Measurements from ENCODE around the gene ARID3A.

ARID3A gene

GRCh38 chr19:990119-990571 lies 64.3 kb downstream of the ARID3A start:
- no peak for DNase-seq (ENCODE audit: low read depth)
- no peak overlapping the region for H3K4me3 ChIP-seq (ENCODE audit: control insufficient read depth, low read depth, low read length)
- TF ChIP-seq CTCF (IDR thresholded peaks at IDR 0.05; ENCODE audit: control insufficient read depth, insufficient read depth, low read depth, low read length, missing control alignments), result no peak

DNA sequence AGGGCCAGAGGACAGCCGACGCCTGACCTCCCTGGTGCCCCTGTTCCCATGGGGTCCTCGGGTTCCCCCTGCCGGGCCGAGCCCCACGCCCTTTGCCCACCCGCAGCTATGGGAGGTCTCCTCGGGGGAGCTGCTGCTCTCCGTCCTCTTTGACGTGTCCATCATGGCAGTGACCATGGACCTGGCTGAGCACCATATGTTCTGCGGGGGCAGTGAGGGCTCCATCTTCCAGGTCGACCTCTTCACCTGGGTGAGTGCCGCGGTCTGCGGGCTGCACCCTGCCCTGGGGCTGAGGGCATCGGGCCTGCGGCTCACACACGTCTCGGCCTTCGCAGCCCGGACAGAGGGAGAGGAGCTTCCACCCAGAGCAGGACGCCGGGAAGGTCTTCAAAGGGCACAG lies 64.9 kb downstream of the ARID3A start:
- no peak overlapping the region for H3K4me3 ChIP-seq (ENCODE audit: control insufficient read depth, low read depth, low read length)
- TF ChIP-seq CTCF (IDR thresholded peaks at IDR 0.05; ENCODE audit: control insufficient read depth, insufficient read depth, low read depth, low read length, missing control alignments), result no peak
- DNase-seq (ENCODE audit: low read depth), result no peak

DNA sequence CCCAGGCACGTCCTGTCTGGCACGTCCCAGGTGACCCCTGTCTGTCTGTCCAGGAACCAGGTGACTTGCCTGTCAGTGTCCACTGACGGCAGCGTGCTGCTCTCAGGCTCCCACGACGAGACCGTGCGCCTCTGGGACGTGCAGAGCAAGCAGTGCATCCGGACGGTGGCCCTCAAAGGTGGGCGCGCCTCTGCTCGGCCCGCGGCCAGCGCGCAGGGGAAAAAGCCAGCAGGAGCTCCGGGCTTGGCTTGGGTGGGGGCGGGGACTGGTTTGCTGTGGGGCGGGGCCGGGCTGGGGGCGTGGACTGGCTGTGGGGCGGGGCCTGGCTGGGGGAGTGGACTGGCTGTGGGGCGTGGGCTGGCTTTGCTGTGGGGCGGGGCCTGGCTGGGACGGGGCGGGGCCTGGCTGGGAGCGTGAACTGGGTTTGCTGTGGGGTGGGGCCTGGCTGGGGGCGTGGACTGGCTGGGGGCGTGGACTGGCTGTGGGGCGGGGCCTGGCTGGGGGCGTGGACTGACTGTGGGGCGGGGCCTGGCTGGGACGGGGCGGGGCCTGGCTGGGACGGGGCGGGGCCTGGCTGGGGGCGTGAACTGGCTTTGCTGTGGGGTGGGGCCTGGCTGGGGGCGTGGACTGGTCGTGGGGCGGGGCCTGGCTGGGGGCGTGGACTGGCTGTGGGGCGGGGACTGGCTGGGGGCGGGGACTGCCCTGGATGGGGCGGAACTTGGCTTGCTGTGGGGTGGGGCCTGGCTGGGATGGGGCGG lies 65.5 kb downstream of the ARID3A start:
- DNase-seq (ENCODE audit: low read depth), result no peak
- no peak overlapping the region for H3K4me3 ChIP-seq (ENCODE audit: control insufficient read depth, low read depth, low read length)
- TF ChIP-seq CTCF (IDR thresholded peaks at IDR 0.05; ENCODE audit: control insufficient read depth, insufficient read depth, low read depth, low read length, missing control alignments), result no peak

- no peak overlapping the region for H3K4me3 ChIP-seq (ENCODE audit: control insufficient read depth, low read depth, low read length)
- TF ChIP-seq CTCF (IDR thresholded peaks at IDR 0.05; ENCODE audit: control insufficient read depth, insufficient read depth, low read depth, low read length, missing control alignments), result no peak
- no peak for DNase-seq (ENCODE audit: low read depth)
These were observed 66.3 kb downstream of the ARID3A start for GRCh38 chr19:991932-992669.

DNA sequence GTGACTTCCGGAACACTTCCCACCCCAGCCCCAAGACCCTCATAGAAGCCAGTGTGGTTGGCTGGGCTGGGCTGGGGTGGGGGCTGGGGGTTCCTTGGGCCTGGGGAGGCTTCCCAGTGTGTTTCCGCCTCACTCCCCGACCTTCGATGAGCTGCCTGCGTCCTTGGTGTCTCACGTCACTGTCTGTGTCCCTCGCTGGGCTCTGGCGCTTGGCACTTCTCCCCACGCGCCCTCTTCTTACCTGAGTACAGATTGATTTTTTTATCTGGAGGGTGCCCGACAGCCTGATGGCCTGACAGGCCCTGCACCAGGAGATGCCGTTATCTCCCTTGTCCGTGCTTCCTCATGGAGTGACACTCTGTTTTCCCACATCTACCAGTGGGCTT lies 66.8 kb downstream of the ARID3A start:
- TF ChIP-seq CTCF (IDR thresholded peaks at IDR 0.05; ENCODE audit: control insufficient read depth, insufficient read depth, low read depth, low read length, missing control alignments), result no peak
- no peak for DNase-seq (ENCODE audit: low read depth)
- no peak overlapping the region for H3K4me3 ChIP-seq (ENCODE audit: control insufficient read depth, low read depth, low read length)

GRCh38 chr19:993361-993830 lies 67.6 kb downstream of the ARID3A start:
- no peak for TF ChIP-seq CTCF (IDR thresholded peaks at IDR 0.05; ENCODE audit: control insufficient read depth, insufficient read depth, low read depth, low read length, missing control alignments)
- DNase-seq (ENCODE audit: low read depth), result no peak
- H3K4me3 ChIP-seq (ENCODE audit: control insufficient read depth, low read depth, low read length), result no peak overlapping the region

Measured in AG09309 (cell line).